ENCODE measurements around the gene TMED1.

The TMED1 gene

DNA sequence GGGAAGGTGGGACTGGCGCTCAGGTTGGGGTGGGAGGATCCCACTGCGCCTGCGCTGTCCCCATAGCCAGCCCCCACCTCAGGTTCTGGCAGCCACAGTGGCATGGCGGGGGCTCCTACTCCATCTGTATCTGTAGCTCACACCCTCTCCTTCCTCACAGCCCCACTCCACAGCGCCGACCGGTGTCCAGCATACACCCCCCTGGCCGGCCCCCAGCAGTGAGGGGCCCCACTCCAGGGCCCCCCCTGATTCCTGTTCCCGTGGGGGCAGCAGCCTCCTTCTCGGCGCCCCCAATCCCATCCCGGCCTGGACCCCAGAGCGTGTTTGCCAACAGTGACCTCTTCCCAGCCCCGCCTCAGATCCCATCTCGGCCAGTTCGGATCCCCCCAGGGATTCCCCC is 6.0 kb downstream of the TMED1 start:
- no peak for TF ChIP-seq CTCF (conservative IDR thresholded peaks at IDR 0.05; ENCODE audit: low read length)
- no peak overlapping the region for H3K4me3 ChIP-seq (ENCODE audit: low read length)
- no peak for DNase-seq (ENCODE audit: low read depth)

DNA sequence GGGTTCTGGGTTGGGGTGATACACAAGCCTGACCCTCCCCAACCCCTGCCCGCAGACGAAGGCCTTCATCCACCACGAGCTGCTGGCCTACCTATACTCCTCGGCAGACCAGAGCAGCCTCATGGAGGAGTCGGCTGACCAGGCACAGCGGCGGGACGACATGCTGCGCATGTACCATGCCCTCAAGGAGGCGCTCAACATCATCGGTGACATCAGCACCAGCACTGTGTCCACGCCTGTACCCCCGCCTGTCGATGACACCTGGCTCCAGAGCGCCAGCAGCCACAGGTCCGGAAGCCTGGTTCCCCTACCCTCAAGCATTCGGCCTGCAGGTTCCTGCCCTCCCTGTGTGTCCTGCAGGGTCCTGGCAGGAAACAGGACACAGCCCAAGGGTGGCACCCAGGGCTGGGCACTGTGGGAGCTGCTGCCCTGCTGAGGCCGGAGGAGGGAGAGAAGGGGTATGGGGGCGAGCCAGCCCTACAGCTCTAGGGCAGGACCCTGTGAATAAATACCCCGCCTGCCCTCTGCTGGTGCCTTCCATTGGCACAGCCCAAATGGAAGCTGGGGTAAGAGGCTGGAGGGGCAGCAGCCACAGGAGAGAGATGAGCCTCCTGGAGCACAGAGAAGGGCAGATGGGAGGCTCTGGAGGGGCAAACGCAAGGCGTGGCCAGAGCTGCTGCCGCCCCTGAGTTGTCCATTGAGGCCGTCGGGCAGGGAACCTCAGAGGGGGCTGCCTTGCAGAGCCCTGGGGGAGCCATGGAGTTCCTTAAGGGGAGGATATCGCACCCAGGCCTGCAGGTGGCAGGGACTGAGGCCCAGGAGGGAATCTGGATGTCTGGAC is 6.8 kb downstream of the TMED1 start:
- TF ChIP-seq CTCF (conservative IDR thresholded peaks at IDR 0.05; ENCODE audit: low read length), result no peak; the same call in 1 of the 2 replicates
- no peak for DNase-seq (ENCODE audit: low read depth)

GRCh38 chr19:10826846-10827245 is 9.2 kb downstream of the TMED1 start:
- no peak for TF ChIP-seq CTCF (conservative IDR thresholded peaks at IDR 0.05; ENCODE audit: low read length)
- DNase-seq (ENCODE audit: low read depth), result no peak

More for the DNA sequence above, 6.8 kb downstream of the TMED1 start:
- no peak overlapping the region for H3K4me3 ChIP-seq (ENCODE audit: low read length)

DNA sequence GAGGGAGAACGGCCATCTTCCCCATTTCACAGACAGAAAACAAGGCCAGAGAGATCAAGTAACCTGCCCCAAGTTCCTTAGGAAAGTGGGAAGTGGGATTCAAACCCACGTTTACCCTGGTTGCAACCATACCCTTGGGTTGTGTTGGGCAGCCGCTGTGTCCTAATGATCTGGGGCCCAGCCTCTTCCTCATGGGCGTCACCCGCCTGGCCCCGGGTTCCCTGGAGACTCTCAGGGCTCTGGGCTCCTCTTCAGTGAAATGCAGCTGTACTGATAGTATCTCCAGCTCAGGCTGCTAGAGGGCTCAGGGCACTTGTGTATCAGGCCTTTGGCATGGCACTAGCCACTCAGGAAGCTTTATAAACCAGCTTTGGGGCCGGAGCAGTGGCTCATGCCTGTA is 9.8 kb downstream of the TMED1 start:
- no peak for DNase-seq (ENCODE audit: low read depth)
- no peak for TF ChIP-seq CTCF (conservative IDR thresholded peaks at IDR 0.05; ENCODE audit: low read length)
- no peak overlapping the region for H3K4me3 ChIP-seq (ENCODE audit: low read length)

More at GRCh38 chr19:10826846-10827245, 9.2 kb downstream of the TMED1 start:
- no peak overlapping the region for H3K4me3 ChIP-seq (ENCODE audit: low read length)

- TF ChIP-seq CTCF (conservative IDR thresholded peaks at IDR 0.05; ENCODE audit: low read length), result no peak
- no peak overlapping the region for H3K4me3 ChIP-seq (ENCODE audit: low read length)
- DNase-seq (ENCODE audit: low read depth), result no peak
These were observed 12.3 kb downstream of the TMED1 start for GRCh38 chr19:10823690-10824089.

DNA sequence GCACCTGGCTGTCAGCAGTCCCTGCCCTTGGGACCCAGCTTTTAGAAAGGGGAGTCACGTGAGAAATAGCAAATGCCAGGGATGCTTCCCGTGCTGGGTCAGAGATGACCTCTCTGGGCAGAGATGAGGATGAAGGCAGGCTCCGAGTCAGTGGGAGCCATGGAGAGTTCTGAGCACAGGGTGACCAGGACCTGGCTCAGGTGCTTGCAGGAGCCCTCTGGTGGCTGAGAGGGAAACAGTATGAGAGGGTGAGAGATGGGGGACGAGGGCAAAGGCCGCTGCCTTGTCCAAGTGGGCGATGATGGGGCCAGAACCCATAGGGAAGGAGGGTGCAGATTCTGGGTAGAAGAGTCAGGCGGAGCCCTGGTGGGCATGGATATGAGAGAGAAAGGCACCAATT is 15.8 kb downstream of the TMED1 start:
- DNase-seq (ENCODE audit: low read depth), result no peak
- peak; percentile 18 for TF ChIP-seq CTCF (conservative IDR thresholded peaks at IDR 0.05; ENCODE audit: low read length)
- no peak overlapping the region for H3K4me3 ChIP-seq (ENCODE audit: low read length)

All from AG10803 (cell line).